Ishikawa (cell line): Measurements from ENCODE around the gene MGLL.

Source experiments
- CEBPB ChIP-seq: IDR thresholded peaks from 2 replicates; pipeline ENCODE4 v1.6.1; 2012
- CREB1 ChIP-seq: IDR thresholded peaks from 2 replicates; pipeline ENCODE4 v1.6.1; 2012; ENCODE audit warnings: low read depth
- EGR1 ChIP-seq: IDR thresholded peaks from 2 replicates; pipeline ENCODE4 v1.6.1; 2012
- EP300 ChIP-seq: IDR thresholded peaks from 2 replicates; pipeline ENCODE4 v1.6.1; 2012; ENCODE audit warnings: borderline replicate concordance
- FOXM1 ChIP-seq: IDR thresholded peaks from 2 replicates; pipeline ENCODE4 v1.6.1; 2012; ENCODE audit warnings: low read depth, borderline replicate concordance
- NFIC ChIP-seq: IDR thresholded peaks from 2 replicates; pipeline ENCODE4 v1.6.1; 2012
- RAD21 ChIP-seq: IDR thresholded peaks from 2 replicates; pipeline ENCODE4 v1.6.1; 2012; ENCODE audit warnings: low read depth
- TAF1 ChIP-seq: IDR thresholded peaks from 2 replicates; pipeline ENCODE4 v1.6.1; 2012; ENCODE audit warnings: low read depth, mild to moderate bottlenecking
- TCF12 ChIP-seq: IDR thresholded peaks from 2 replicates; pipeline ENCODE4 v1.6.1; 2012; ENCODE audit warnings: low read depth
- TEAD4 ChIP-seq: IDR thresholded peaks from 2 replicates; pipeline ENCODE4 v1.6.1; 2012
- YY1 ChIP-seq: IDR thresholded peaks from 2 replicates; pipeline ENCODE4 v1.6.1; 2012; ENCODE audit warnings: low read depth
- ZBTB7A ChIP-seq: IDR thresholded peaks from 2 replicates; pipeline ENCODE4 v1.6.1; 2012; ENCODE audit warnings: low read depth
- TF ChIP-seq, protein P1 (sequence below): IDR thresholded peaks from 2 replicates; pipeline ENCODE4 v1.6.1; 2012
- TF ChIP-seq, protein P2 (sequence below): IDR thresholded peaks from 2 replicates; pipeline ENCODE4 v1.6.1; 2012; ENCODE audit warnings: low read depth, mild to moderate bottlenecking
- TF ChIP-seq, protein P3 (sequence below): IDR thresholded peaks from 2 replicates; pipeline ENCODE4 v1.6.1; 2012

Gene MGLL

DNA sequence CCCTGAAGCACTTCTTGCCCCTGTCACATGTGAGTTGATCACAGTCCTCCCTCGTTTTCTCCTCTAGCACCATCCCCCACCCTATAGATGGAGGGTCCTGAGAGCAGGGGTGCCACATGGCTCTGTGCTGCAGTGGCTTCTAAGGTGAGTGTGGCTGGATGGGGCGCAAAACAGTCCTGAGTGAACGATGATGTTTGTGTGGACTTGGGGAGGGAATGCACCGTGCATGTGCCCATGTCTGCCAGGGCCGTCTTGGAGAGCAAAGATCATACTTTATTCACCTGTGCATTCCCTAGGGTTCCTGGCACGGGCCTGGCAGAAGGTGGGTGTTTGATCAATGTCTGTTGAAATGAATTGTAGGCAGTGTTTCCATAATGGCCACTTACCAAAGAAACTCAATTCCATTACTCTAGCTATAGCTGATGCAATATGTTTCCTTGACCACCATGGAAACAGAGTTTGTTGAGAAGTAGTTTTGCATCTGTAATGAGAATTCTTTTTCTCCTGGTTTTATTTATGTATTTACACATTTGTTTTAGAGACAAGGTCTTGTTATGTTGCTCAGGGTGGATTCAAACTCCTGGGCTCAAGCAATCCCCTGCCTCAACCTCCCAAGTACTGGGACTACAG, 91.5 kb downstream of the MGLL start:
- TF ChIP-seq FOXM1: no peak

DNA sequence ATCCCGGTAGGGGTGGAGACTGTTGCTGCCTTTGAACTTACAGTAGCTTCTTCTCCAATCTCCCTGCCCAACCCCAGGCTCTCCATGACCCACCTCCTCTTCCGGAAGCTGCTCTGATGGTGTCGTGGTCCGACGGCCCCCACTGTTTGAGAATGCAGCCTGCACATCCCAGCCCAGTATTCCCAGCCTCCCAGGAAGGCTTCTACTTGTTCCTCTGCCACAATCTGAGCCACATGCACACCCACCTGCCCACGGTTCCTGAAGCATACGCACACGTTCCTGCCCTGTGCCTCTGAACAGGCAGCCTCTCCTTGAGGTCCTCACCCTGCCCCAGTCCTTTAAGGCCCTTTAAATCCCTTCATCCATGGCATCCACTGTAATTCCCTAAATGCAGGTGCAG, 92.1 kb downstream of the MGLL start:
- TF ChIP-seq CEBPB: no peak
- TF ChIP-seq FOXM1: no peak
- TF ChIP-seq, protein P1, sequence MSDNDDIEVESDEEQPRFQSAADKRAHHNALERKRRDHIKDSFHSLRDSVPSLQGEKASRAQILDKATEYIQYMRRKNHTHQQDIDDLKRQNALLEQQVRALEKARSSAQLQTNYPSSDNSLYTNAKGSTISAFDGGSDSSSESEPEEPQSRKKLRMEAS: no peak

DNA sequence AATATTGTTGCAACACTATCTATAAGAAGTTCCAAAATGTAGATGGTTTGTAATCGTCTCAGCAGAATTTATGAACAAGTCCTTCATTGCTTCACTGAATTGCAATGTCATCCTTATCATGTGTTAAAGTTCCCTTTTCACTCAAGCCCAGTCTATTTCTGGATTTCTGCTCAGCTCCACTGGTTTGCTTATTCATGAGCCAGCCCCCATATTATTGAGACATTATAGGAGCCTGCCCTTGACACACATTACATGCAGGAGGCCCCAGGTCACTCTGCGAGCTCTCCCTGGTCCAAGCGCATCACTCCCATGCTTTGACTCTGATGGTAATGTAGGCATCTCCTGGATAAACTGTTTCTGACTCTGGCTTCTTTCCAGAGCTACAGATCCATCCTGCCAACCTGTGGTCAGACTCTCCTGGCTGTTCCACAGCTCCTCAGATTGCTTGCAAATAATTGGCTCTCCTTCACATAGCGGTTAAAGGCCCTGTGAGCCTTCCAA, 92.7 kb downstream of the MGLL start:
- TF ChIP-seq, protein P2, sequence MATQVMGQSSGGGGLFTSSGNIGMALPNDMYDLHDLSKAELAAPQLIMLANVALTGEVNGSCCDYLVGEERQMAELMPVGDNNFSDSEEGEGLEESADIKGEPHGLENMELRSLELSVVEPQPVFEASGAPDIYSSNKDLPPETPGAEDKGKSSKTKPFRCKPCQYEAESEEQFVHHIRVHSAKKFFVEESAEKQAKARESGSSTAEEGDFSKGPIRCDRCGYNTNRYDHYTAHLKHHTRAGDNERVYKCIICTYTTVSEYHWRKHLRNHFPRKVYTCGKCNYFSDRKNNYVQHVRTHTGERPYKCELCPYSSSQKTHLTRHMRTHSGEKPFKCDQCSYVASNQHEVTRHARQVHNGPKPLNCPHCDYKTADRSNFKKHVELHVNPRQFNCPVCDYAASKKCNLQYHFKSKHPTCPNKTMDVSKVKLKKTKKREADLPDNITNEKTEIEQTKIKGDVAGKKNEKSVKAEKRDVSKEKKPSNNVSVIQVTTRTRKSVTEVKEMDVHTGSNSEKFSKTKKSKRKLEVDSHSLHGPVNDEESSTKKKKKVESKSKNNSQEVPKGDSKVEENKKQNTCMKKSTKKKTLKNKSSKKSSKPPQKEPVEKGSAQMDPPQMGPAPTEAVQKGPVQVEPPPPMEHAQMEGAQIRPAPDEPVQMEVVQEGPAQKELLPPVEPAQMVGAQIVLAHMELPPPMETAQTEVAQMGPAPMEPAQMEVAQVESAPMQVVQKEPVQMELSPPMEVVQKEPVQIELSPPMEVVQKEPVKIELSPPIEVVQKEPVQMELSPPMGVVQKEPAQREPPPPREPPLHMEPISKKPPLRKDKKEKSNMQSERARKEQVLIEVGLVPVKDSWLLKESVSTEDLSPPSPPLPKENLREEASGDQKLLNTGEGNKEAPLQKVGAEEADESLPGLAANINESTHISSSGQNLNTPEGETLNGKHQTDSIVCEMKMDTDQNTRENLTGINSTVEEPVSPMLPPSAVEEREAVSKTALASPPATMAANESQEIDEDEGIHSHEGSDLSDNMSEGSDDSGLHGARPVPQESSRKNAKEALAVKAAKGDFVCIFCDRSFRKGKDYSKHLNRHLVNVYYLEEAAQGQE: no peak
- TF ChIP-seq, protein P3, sequence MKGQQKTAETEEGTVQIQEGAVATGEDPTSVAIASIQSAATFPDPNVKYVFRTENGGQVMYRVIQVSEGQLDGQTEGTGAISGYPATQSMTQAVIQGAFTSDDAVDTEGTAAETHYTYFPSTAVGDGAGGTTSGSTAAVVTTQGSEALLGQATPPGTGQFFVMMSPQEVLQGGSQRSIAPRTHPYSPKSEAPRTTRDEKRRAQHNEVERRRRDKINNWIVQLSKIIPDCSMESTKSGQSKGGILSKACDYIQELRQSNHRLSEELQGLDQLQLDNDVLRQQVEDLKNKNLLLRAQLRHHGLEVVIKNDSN: no peak
- TF ChIP-seq YY1 (no peak), TCF12 (no peak), NFIC (no peak), CREB1 (no peak), TEAD4 (no peak), TAF1 (no peak), ZBTB7A (no peak)

DNA sequence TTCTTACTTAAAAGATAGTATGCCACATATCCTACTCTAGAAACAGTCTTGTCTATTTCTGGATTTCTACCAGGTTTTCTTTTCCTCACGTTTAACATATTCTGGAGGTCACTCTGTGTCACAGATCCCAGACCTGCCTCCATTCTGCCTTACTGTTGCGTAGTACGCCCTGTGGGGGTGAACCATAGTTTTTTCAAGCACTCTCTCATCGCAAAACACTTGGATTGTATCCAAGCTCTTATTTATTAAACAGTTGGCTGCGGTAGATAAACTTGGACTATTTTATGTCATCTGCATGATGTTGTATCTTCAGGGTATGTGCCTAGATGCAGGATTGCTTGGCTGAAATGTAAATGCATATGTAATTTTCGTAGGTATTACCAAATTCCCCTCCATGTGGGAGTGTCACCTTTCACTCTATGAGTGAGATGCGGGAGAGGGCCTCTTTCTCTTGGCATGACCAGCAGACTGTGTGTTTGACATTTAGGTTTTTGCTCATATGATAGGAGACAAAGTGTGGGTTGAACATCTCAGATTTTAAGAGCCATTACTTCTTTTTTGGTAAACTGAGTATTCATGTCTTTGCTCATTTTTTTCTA, 93.8 kb downstream of the MGLL start:
- TF ChIP-seq EGR1 (no peak), TCF12 (no peak), NFIC (no peak), TAF1 (no peak), TEAD4 (no peak), CEBPB (no peak), CREB1 (no peak), EP300 (no peak), ZBTB7A (no peak), FOXM1 (no peak), RAD21 (no peak), YY1 (no peak)
- TF ChIP-seq, protein P3: no peak
- TF ChIP-seq, protein P1: no peak
- TF ChIP-seq, protein P2: no peak

DNA sequence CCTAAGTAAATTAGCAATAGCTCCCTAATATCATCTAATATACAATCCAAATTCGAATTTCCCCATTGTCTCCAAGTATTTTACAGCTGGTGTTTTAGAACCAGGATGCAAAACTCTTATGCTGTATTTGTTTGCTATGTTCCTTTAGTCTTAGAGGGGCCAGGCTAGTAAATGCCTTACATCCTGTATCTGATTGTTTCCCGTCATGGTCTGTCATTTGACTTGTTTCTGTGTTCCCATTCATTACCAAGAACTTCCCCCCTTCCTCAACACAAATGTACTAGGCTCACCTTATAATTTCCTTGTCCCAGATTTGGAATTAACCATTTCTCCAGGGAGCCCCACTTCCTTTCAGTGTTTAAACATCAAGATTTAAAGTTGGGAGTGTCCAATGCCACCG, 95.4 kb downstream of the MGLL start:
- no peak for TF ChIP-seq ZBTB7A
- TF ChIP-seq CREB1: no peak
- no peak for TF ChIP-seq FOXM1
- no peak for TF ChIP-seq TEAD4
- TF ChIP-seq EGR1: no peak
- no peak for TF ChIP-seq NFIC
- TF ChIP-seq YY1: no peak
- TF ChIP-seq, protein P1: no peak
- TF ChIP-seq, protein P3: no peak
- no peak for TF ChIP-seq EP300
- no peak for TF ChIP-seq RAD21
